CD14-positive monocyte (primary cell): ENCODE measurements around the gene KIF16B. TPM values are rescaled to one million over a fixed set of nuclear protein-coding genes. Genes with fewer than 3 reads are reported as not detected.

Source experiments
- DNase-seq, 3 donors: peaks; one replicate each; pipeline ENCODE4 v3.0.0-alpha.2; 2011 to 2022
- H2AFZ ChIP-seq: 2 replicates; pipeline ENCODE4 v1.6.0; 2012; ENCODE audit warnings: mild to moderate bottlenecking, low read depth, low read length, inconsistent platforms; ENCODE audit not compliant: insufficient read depth, poor library complexity, severe bottlenecking
- H3K27ac ChIP-seq, 2 donors: 1 replicate in 1 of 2; 2 replicates in 1 of 2; pipeline ENCODE4 v1.5.1; 2012 to 2013; ENCODE audit warnings: low read length in 2 of 2, control low read depth in 1 of 2, inconsistent platforms in 1 of 2, low read depth in 1 of 2, mild to moderate bottlenecking in 1 of 2
- H3K27me3 ChIP-seq, 2 donors: one replicate each; pipeline versions ENCODE4 v1.6.0 to v1.6.1; 2011 to 2013; ENCODE audit warnings: low read length in 2 of 2; ENCODE audit not compliant: control insufficient read depth in 2 of 2, insufficient read depth in 2 of 2
- H3K36me3 ChIP-seq, 2 donors: replicated peaks in 1 of 2; 1 replicate in 1 of 2; 2 replicates in 1 of 2; pipeline versions ENCODE4 v1.5.1 to v1.6.1; 2012 to 2013; ENCODE audit warnings: low read length in 2 of 2, control low read depth in 1 of 2, inconsistent platforms in 1 of 2, mild to moderate bottlenecking in 1 of 2; ENCODE audit not compliant: insufficient read depth in 2 of 2, control insufficient read depth in 1 of 2
- H3K4me1 ChIP-seq, 2 donors: 1 replicate in 1 of 2; 2 replicates in 1 of 2; pipeline versions ENCODE4 v1.5.1 to v1.6.1; 2012 to 2013; ENCODE audit warnings: low read length in 2 of 2, control low read depth in 1 of 2, inconsistent platforms in 1 of 2, mild to moderate bottlenecking in 1 of 2, moderate library complexity in 1 of 2; ENCODE audit not compliant: insufficient read depth in 2 of 2, control insufficient read depth in 1 of 2
- H3K4me2 ChIP-seq: replicated peaks from 2 replicates; pipeline ENCODE3; 2012; ENCODE audit warnings: low read length, moderate library complexity, mild to moderate bottlenecking; ENCODE audit not compliant: poor library complexity, severe bottlenecking; ENCODE audit errors: extremely low read depth
- H3K4me3 ChIP-seq, 3 experiments: fragments of 200-600 bp in 1 of 3; sonication (generic) in 1 of 3; replicated peaks in 1 of 3; 1 replicate in 2 of 3; 2 replicates in 1 of 3; pipeline ENCODE4 v1.5.1; 2011 to 2013; ENCODE audit warnings: low read length in 3 of 3, mild to moderate bottlenecking in 3 of 3, control low read depth in 2 of 3, low read depth in 2 of 3, inconsistent platforms in 1 of 3, moderate library complexity in 1 of 3
- H3K79me2 ChIP-seq: 2 replicates; pipeline ENCODE4 v1.6.0; 2012; ENCODE audit warnings: mild to moderate bottlenecking, control low read depth, inconsistent platforms, low read length, moderate library complexity; ENCODE audit not compliant: insufficient read depth
- H3K9ac ChIP-seq: 2 replicates; pipeline ENCODE4 v1.6.0; 2017; ENCODE audit warnings: low read length, mild to moderate bottlenecking; ENCODE audit not compliant: insufficient read depth, poor library complexity, severe bottlenecking
- H3K9me3 ChIP-seq, 2 donors: replicated peaks in 1 of 2; 1 replicate in 1 of 2; 2 replicates in 1 of 2; pipeline versions ENCODE4 v1.5.1 to v1.6.1; 2012 to 2013; ENCODE audit warnings: low read length in 2 of 2, control low read depth in 1 of 2; ENCODE audit not compliant: control insufficient read depth in 1 of 2, insufficient read depth in 1 of 2
- H4K20me1 ChIP-seq: 2 replicates; pipeline ENCODE4 v1.6.0; 2012; ENCODE audit warnings: mild to moderate bottlenecking, low read length, control low read depth, moderate library complexity; ENCODE audit not compliant: insufficient read depth
- H3K27ac Mint-ChIP-seq, 7 donors: one replicate each; pipeline ENCODE4 v1.8.0; 2020; ENCODE audit warnings: mild to moderate bottlenecking in 7 of 7, mixed read lengths in 7 of 7, moderate library complexity in 6 of 7, inconsistent platforms in 2 of 7
- H3K27me3 Mint-ChIP-seq, 3 donors: one replicate each; pipeline ENCODE4 v1.8.0; 2021 to 2022; ENCODE audit warnings: low read depth in 3 of 3, mild to moderate bottlenecking in 3 of 3, mixed read lengths in 3 of 3, moderate library complexity in 3 of 3, inconsistent platforms in 1 of 3
- H3K36me3 Mint-ChIP-seq, 2 donors: one replicate each; pipeline ENCODE4 v1.8.0; 2020; ENCODE audit warnings: mixed read lengths in 2 of 2, inconsistent platforms in 1 of 2, mild to moderate bottlenecking in 1 of 2
- H3K4me1 Mint-ChIP-seq: one replicate; pipeline ENCODE4 v1.8.0; 2020; ENCODE audit warnings: mild to moderate bottlenecking, mixed read lengths
- H3K4me3 Mint-ChIP-seq, 2 donors: one replicate each; pipeline ENCODE4 v1.8.0; 2020; ENCODE audit warnings: mild to moderate bottlenecking in 2 of 2, mixed read lengths in 2 of 2, moderate library complexity in 1 of 2
- H3K9me3 Mint-ChIP-seq, 7 donors: one replicate each; pipeline ENCODE4 v1.8.0; 2020 to 2022; ENCODE audit warnings: mixed read lengths in 7 of 7, mild to moderate bottlenecking in 6 of 7, moderate library complexity in 6 of 7, inconsistent platforms in 2 of 7
- CTCF ChIP-seq: fragments of 200-600 bp; IDR thresholded peaks from one replicate; pipeline ENCODE4 v1.8.0; 2022; ENCODE audit warnings: antibody characterized with exemption, mild to moderate bottlenecking
- WGBS: methylation state at CpG from one replicate; pipeline ENCODE4 v1.1.5; 2013; ENCODE audit warnings: missing lambda C conversion rate; ENCODE audit not compliant: insufficient coverage; 5-methylcytosine and 5-hydroxymethylcytosine counted together
- intact Hi-C, 2 donors: fragments of 100-400 bp; cut with micrococcal nuclease; formaldehyde crosslinking; loops; one replicate each; pipeline versions ENCODE4 v1.15.0 to v1.15.1; 2023
- polyA plus RNA-seq, 3 donors: library from polyadenylated mRNA; depleted of rRNA in 1 of 3; unstranded in 2 of 3; stranded (reverse) in 1 of 3; fragments of 300-500 nt in 2 of 3; fragments of >200 nt in 1 of 3; fragmentation: Illumina TruSeq in 2 of 3; gene quantifications; 1 replicate in 2 of 3; 2 replicates in 1 of 3; pipeline ENCODE4 v1.2.3, GENCODE V29; 2012 to 2021

Gene KIF16B
- polyA plus RNA-seq, 3 donors: 0.89 to 2.9 (median 2.8) TPM

GRCh38 chr20:16415071-16416053, 157.9 kb downstream of the KIF16B start:
- Mint-ChIP-seq H3K9me3 (peaks cover 0 to 16% (median 5%) of the 10 kb centered on the region in 7 donors), H3K27me3 (no peaks in the 10 kb centered on the region), H3K4me3 (no peak overlapping the region), H3K36me3 (peaks cover 9 to 35% of the 10 kb centered on the region in 2 donors), H3K27ac (no peak overlapping the region), H3K4me1 (peaks cover 4% of the 10 kb centered on the region)
- no peaks in the 10 kb centered on the region for H3K9me3 ChIP-seq
- intact Hi-C loops: no loop called here
- no peak overlapping the region for H3K9ac ChIP-seq
- no peak overlapping the region for H3K4me2 ChIP-seq
- H3K27me3 ChIP-seq: no peaks in the 10 kb centered on the region
- H3K79me2 ChIP-seq: no peaks in the 10 kb centered on the region
- no peak for TF ChIP-seq CTCF
- no peak overlapping the region for H3K4me3 ChIP-seq
- no peaks in the 10 kb centered on the region for H3K36me3 ChIP-seq
- DNase-seq: no peak
- no peak overlapping the region for H2AFZ ChIP-seq
- no peak overlapping the region for H3K27ac ChIP-seq
- H4K20me1 ChIP-seq: no peaks in the 10 kb centered on the region
- WGBS: 88% methylated on average over 4 of the region's 4 CpGs
- H3K4me1 ChIP-seq: no peaks in the 10 kb centered on the region

- TF ChIP-seq CTCF: no peak
- Histone ChIP-seq H3K79me2 (no peaks in the 10 kb centered on the region), H3K9ac (no peak overlapping the region), H3K9me3 (no peaks in the 10 kb centered on the region), H3K27me3 (no peaks in the 10 kb centered on the region), H3K27ac (no peak overlapping the region), H3K36me3 (no peaks in the 10 kb centered on the region), H3K4me3 (no peak overlapping the region), H3K4me2 (no peak overlapping the region), H4K20me1 (no peaks in the 10 kb centered on the region), H2AFZ (no peak overlapping the region), H3K4me1 (no peaks in the 10 kb centered on the region)
- peaks cover 0 to 1% (median 0%) of the 10 kb centered on the region in 3 donors for H3K27me3 Mint-ChIP-seq
- no peak overlapping the region for H3K4me3 Mint-ChIP-seq
- intact Hi-C loops: no loop called here
- peaks cover 4% of the 10 kb centered on the region for H3K4me1 Mint-ChIP-seq
- H3K9me3 Mint-ChIP-seq: peaks cover 0 to 16% (median 6%) of the 10 kb centered on the region in 7 donors
- peaks cover 3 to 24% of the 10 kb centered on the region in 2 donors for H3K36me3 Mint-ChIP-seq
- DNase-seq: no peak
- no CpG with 5 or more reads among the region's 1 CpG for WGBS
- H3K27ac Mint-ChIP-seq: no peak overlapping the region
These were observed 160.3 kb downstream of the KIF16B start for GRCh38 chr20:16412906-16413305.
